ENCODE results near the gene SLC36A3. TPM values are rescaled to one million over a fixed set of nuclear protein-coding genes. Genes with fewer than 3 reads are reported as not detected.

SLC36A3 gene
- total RNA-seq, 3 donors from 2014 or later (not counting 1 experiment from before 2014, with no cell fraction given), result not detected

GRCh38 chr5:151295791-151296477, 7.6 kb downstream of the SLC36A3 start:
- no peaks in the 10 kb centered on the region for H3K9me3 ChIP-seq (ENCODE audit: control insufficient read depth, insufficient read depth, low read length)
- no peak overlapping the region for H3K27ac Mint-ChIP-seq
- no peaks in the 10 kb centered on the region for H3K36me3 ChIP-seq (ENCODE audit: control insufficient read depth, insufficient read depth, low read length)
- no peaks in the 10 kb centered on the region for H3K27me3 ChIP-seq (ENCODE audit: control insufficient read depth, insufficient read depth, low read length)
- intact Hi-C loops (cut with micrococcal nuclease), result no loop called here
- no peaks in the 10 kb centered on the region for H3K4me1 ChIP-seq (ENCODE audit: control insufficient read depth, insufficient read depth, low read length)
- H3K4me3 Mint-ChIP-seq, result no peak overlapping the region
- H3K36me3 Mint-ChIP-seq, result no peaks in the 10 kb centered on the region
- WGBS (ENCODE audit: insufficient coverage), result 83% methylated on average over 6 of the region's 7 CpGs
- no peak overlapping the region for H3K27ac ChIP-seq (ENCODE audit: low read length)
- H3K27me3 Mint-ChIP-seq (ENCODE audit: low read depth in 2 of 2), result peaks cover 7 to 42% of the 10 kb centered on the region in 2 donors
- H3K4me3 ChIP-seq (ENCODE audit: low read length), result no peak overlapping the region
- H3K4me1 Mint-ChIP-seq, result peaks cover 0 to 4% of the 10 kb centered on the region in 2 donors
- TF ChIP-seq CTCF (IDR thresholded peaks at IDR 0.05), result no peak
- no peaks in the 10 kb centered on the region for H3K9me3 Mint-ChIP-seq
- ATAC-seq, result no peak
- no peak for DNase-seq

- H3K9me3 ChIP-seq (ENCODE audit: control insufficient read depth, insufficient read depth, low read length), result no peaks in the 10 kb centered on the region
- no peak overlapping the region for H3K27ac Mint-ChIP-seq
- intact Hi-C loops (cut with micrococcal nuclease), result no loop called here
These were observed 8.4 kb downstream of the SLC36A3 start for GRCh38 chr5:151295138-151295537.

GRCh38 chr5:151293624-151294023, 9.9 kb downstream of the SLC36A3 start:
- Mint-ChIP-seq H3K36me3 (no peaks in the 10 kb centered on the region), H3K27ac (no peak overlapping the region), H3K9me3 (no peaks in the 10 kb centered on the region), H3K27me3 (ENCODE audit: low read depth in 2 of 2) (peaks cover 7 to 33% of the 10 kb centered on the region in 2 donors), H3K4me1 (peaks cover 0 to 4% of the 10 kb centered on the region in 2 donors), H3K4me3 (no peak overlapping the region)
- no peaks in the 10 kb centered on the region for H3K36me3 ChIP-seq (ENCODE audit: control insufficient read depth, insufficient read depth, low read length)
- DNase-seq, result no peak
- H3K27me3 ChIP-seq (ENCODE audit: control insufficient read depth, insufficient read depth, low read length), result no peaks in the 10 kb centered on the region
- H3K9me3 ChIP-seq (ENCODE audit: control insufficient read depth, insufficient read depth, low read length), result no peaks in the 10 kb centered on the region
- TF ChIP-seq CTCF (IDR thresholded peaks at IDR 0.05), result no peak
- intact Hi-C loops (cut with micrococcal nuclease), result no loop called here
- H3K4me3 ChIP-seq (ENCODE audit: low read length), result no peak overlapping the region
- WGBS (ENCODE audit: insufficient coverage), result 81% methylated on average over 4 of the region's 4 CpGs
- H3K4me1 ChIP-seq (ENCODE audit: control insufficient read depth, insufficient read depth, low read length), result no peaks in the 10 kb centered on the region
- no peak for ATAC-seq
- no peak overlapping the region for H3K27ac ChIP-seq (ENCODE audit: low read length)

More at GRCh38 chr5:151295138-151295537, 8.4 kb downstream of the SLC36A3 start:
- peaks cover 7 to 42% of the 10 kb centered on the region in 2 donors for H3K27me3 Mint-ChIP-seq (ENCODE audit: low read depth in 2 of 2)
- Histone ChIP-seq H3K36me3 (ENCODE audit: control insufficient read depth, insufficient read depth, low read length) (no peaks in the 10 kb centered on the region), H3K27me3 (ENCODE audit: control insufficient read depth, insufficient read depth, low read length) (no peaks in the 10 kb centered on the region), H3K4me1 (ENCODE audit: control insufficient read depth, insufficient read depth, low read length) (no peaks in the 10 kb centered on the region), H3K4me3 (ENCODE audit: low read length) (no peak overlapping the region), H3K27ac (ENCODE audit: low read length) (no peak overlapping the region)
- no peak overlapping the region for H3K4me3 Mint-ChIP-seq
- no peaks in the 10 kb centered on the region for H3K36me3 Mint-ChIP-seq
- 95% methylated on average over 5 of the region's 5 CpGs for WGBS (ENCODE audit: insufficient coverage)
- peaks cover 0 to 4% of the 10 kb centered on the region in 2 donors for H3K4me1 Mint-ChIP-seq
- no peak for ATAC-seq
- no peaks in the 10 kb centered on the region for H3K9me3 Mint-ChIP-seq
- DNase-seq, result no peak
- no peak for TF ChIP-seq CTCF (IDR thresholded peaks at IDR 0.05)

GRCh38 chr5:151288180-151288579, 15.4 kb downstream of the SLC36A3 start:
- Mint-ChIP-seq H3K27ac (no peak overlapping the region), H3K4me3 (no peak overlapping the region), H3K9me3 (no peaks in the 10 kb centered on the region), H3K27me3 (ENCODE audit: low read depth in 2 of 2) (peaks cover 4 to 9% of the 10 kb centered on the region in 2 donors), H3K36me3 (no peaks in the 10 kb centered on the region), H3K4me1 (peaks cover 0 to 5% of the 10 kb centered on the region in 2 donors)
- Histone ChIP-seq H3K27me3 (ENCODE audit: control insufficient read depth, insufficient read depth, low read length) (no peaks in the 10 kb centered on the region), H3K9me3 (ENCODE audit: control insufficient read depth, insufficient read depth, low read length) (no peaks in the 10 kb centered on the region), H3K4me1 (ENCODE audit: control insufficient read depth, insufficient read depth, low read length) (no peaks in the 10 kb centered on the region), H3K4me3 (ENCODE audit: low read length) (no peak overlapping the region), H3K27ac (ENCODE audit: low read length) (no peak overlapping the region), H3K36me3 (ENCODE audit: control insufficient read depth, insufficient read depth, low read length) (no peaks in the 10 kb centered on the region)
- ATAC-seq (no peak), DNase-seq (no peak)
- no peak for TF ChIP-seq CTCF (IDR thresholded peaks at IDR 0.05)
- intact Hi-C loops (cut with micrococcal nuclease), result no loop called here
- WGBS (ENCODE audit: insufficient coverage), result 67% methylated on average over 2 of the region's 2 CpGs
